ENCODE data around the gene KIF1A. TPM values are rescaled to one million over a fixed set of nuclear protein-coding genes. Genes with fewer than 3 reads are reported as not detected.

Gene KIF1A
- total and polyA plus RNA-seq, 2 donors (not counting 3 experiments of a cell fraction or from before 2014, with no cell fraction given): 0.11 to 0.64 TPM

GRCh38 chr2:240749516-240749915 lies 70.5 kb downstream of the KIF1A start:
- Histone ChIP-seq H3K4me2 (ENCODE audit: insufficient read depth, low read length) (no peak overlapping the region), H3K27ac (ENCODE audit: insufficient read depth, low read depth, low read length) (no peak overlapping the region), H3K9me1 (replicated peaks; ENCODE audit: control insufficient read depth, extremely low read depth, insufficient read depth, low read length) (no peaks in the 10 kb centered on the region), H3K36me3 (ENCODE audit: control insufficient read depth in 2 of 2, extremely low read depth in 1 of 2, insufficient read depth in 2 of 2, low read length in 2 of 2) (no peaks in the 10 kb centered on the region), H3K4me1 (ENCODE audit: control insufficient read depth, extremely low read depth, insufficient read depth, low read length) (no peaks in the 10 kb centered on the region), H3K27me3 (ENCODE audit: control insufficient read depth in 2 of 2, insufficient read depth in 2 of 2, low read length in 2 of 2) (no peaks in the 10 kb centered on the region), H3K4me3 (replicated peaks in 1 of 3; ENCODE audit: insufficient read depth in 1 of 3, low read depth in 1 of 3, low read length in 3 of 3) (no peak overlapping the region), H3K9ac (replicated peaks; ENCODE audit: extremely low read depth, insufficient read depth, low read length) (no peak overlapping the region), H3K9me3 (replicated peaks; ENCODE audit: control insufficient read depth, insufficient read depth, low read length) (no peaks in the 10 kb centered on the region), H2AFZ (ENCODE audit: low read depth, low read length) (no peak overlapping the region), H4K20me1 (replicated peaks; ENCODE audit: control insufficient read depth, extremely low read depth, insufficient read depth, low read length) (no peaks in the 10 kb centered on the region), H3K79me2 (ENCODE audit: control insufficient read depth, insufficient read depth, low read length) (no peaks in the 10 kb centered on the region)
- no peak for TF ChIP-seq MAX (IDR thresholded peaks at IDR 0.05; ENCODE audit: insufficient read depth, insufficient read length)
- TF ChIP-seq POLR2A (IDR thresholded peaks at IDR 0.05; ENCODE audit: low read depth, low read length): no peak
- TF ChIP-seq MYC (IDR thresholded peaks at IDR 0.05; ENCODE audit: low read depth, low read length): no peak
- no peak for TF ChIP-seq FOS (IDR thresholded peaks at IDR 0.05; ENCODE audit: borderline replicate concordance, insufficient read depth, low read length)
- TF ChIP-seq JUN (IDR thresholded peaks at IDR 0.05; ENCODE audit: borderline replicate concordance, insufficient read depth, insufficient read length, low read depth): no peak
- TF ChIP-seq EZH2 (IDR thresholded peaks at IDR 0.05; ENCODE audit: borderline replicate concordance, low read depth, low read length, severe bottlenecking): no peak
- BruUV-seq (replicated peaks): no TSS peak
- intact Hi-C loops (cut with micrococcal nuclease): no loop called here
- FAIRE-seq: no peak
- CTCF ChIA-PET: no interaction called here
- dilution Hi-C loops (cut with MboI; ENCODE audit: extremely low pct_ligation_motif_present, low sequenced_read_pairs): no loop called here
- DNase-seq (ENCODE audit: low read depth, low spot score): no peak
- POLR2A ChIA-PET: no interaction called here

- no TSS peak for BruUV-seq (replicated peaks)
- H3K4me2 ChIP-seq (ENCODE audit: insufficient read depth, low read length): no peak overlapping the region
- no peaks in the 10 kb centered on the region for H3K79me2 ChIP-seq (ENCODE audit: control insufficient read depth, insufficient read depth, low read length)
- H3K27me3 ChIP-seq (ENCODE audit: control insufficient read depth in 2 of 2, insufficient read depth in 2 of 2, low read length in 2 of 2): no peaks in the 10 kb centered on the region
- no peaks in the 10 kb centered on the region for H3K9me3 ChIP-seq (replicated peaks; ENCODE audit: control insufficient read depth, insufficient read depth, low read length)
- TF ChIP-seq JUN (IDR thresholded peaks at IDR 0.05; ENCODE audit: borderline replicate concordance, insufficient read depth, insufficient read length, low read depth) (no peak), POLR2AphosphoS5 (IDR thresholded peaks at IDR 0.05; ENCODE audit: insufficient read depth, low read depth, low read length) (no peak), FOS (IDR thresholded peaks at IDR 0.05; ENCODE audit: borderline replicate concordance, insufficient read depth, low read length) (no peak), CTCF (IDR thresholded peaks at IDR 0.05; ENCODE audit: extremely low read depth in 1 of 2, insufficient read depth in 1 of 2, low read depth in 1 of 2, low read length in 2 of 2) (no peak), MAX (IDR thresholded peaks at IDR 0.05; ENCODE audit: insufficient read depth, insufficient read length) (no peak), POLR2A (IDR thresholded peaks at IDR 0.05; ENCODE audit: low read depth, low read length) (no peak), EZH2 (IDR thresholded peaks at IDR 0.05; ENCODE audit: borderline replicate concordance, low read depth, low read length, severe bottlenecking) (no peak), GATA2 (IDR thresholded peaks at IDR 0.05; ENCODE audit: insufficient read depth, insufficient read length, low read depth, low read length) (no peak), MYC (IDR thresholded peaks at IDR 0.05; ENCODE audit: low read depth, low read length) (no peak)
- no peaks in the 10 kb centered on the region for H4K20me1 ChIP-seq (replicated peaks; ENCODE audit: control insufficient read depth, extremely low read depth, insufficient read depth, low read length)
- no peak overlapping the region for H3K9ac ChIP-seq (replicated peaks; ENCODE audit: extremely low read depth, insufficient read depth, low read length)
- H3K27ac ChIP-seq (ENCODE audit: insufficient read depth, low read depth, low read length): no peak overlapping the region
- dilution Hi-C loops (cut with MboI; ENCODE audit: extremely low pct_ligation_motif_present, low sequenced_read_pairs) (no loop called here), intact Hi-C loops (cut with micrococcal nuclease) (no loop called here)
- H2AFZ ChIP-seq (ENCODE audit: low read depth, low read length): no peak overlapping the region
- no peak for FAIRE-seq
- H3K9me1 ChIP-seq (replicated peaks; ENCODE audit: control insufficient read depth, extremely low read depth, insufficient read depth, low read length): no peaks in the 10 kb centered on the region
- no peaks in the 10 kb centered on the region for H3K36me3 ChIP-seq (ENCODE audit: control insufficient read depth in 2 of 2, extremely low read depth in 1 of 2, insufficient read depth in 2 of 2, low read length in 2 of 2)
- H3K4me3 ChIP-seq (replicated peaks in 1 of 3; ENCODE audit: insufficient read depth in 1 of 3, low read depth in 1 of 3, low read length in 3 of 3): no peak overlapping the region
- ChIA-PET CTCF (no interaction called here), POLR2A (no interaction called here)
- H3K4me1 ChIP-seq (ENCODE audit: control insufficient read depth, extremely low read depth, insufficient read depth, low read length): no peaks in the 10 kb centered on the region
- DNase-seq (ENCODE audit: low read depth, low spot score): no peak
Observed at GRCh38 chr2:240747256-240747655, 72.8 kb downstream of the KIF1A start.

All from endothelial cell of umbilical vein (primary cell).